GM23248 (cell line): ENCODE data around the gene SCGB1A1.

ENCODE experiments used
- EZH2 ChIP-seq: fragments of 200-600 bp; sonication (generic); IDR thresholded peaks from 2 replicates; pipeline ENCODE4 v1.6.1; 2018; ENCODE audit warnings: antibody characterized with exemption, mild to moderate bottlenecking; ENCODE audit not compliant: insufficient read depth, poor library complexity, severe bottlenecking
- EZH2phosphoT487 ChIP-seq: fragments of 200-600 bp; sonication (generic); IDR thresholded peaks from 2 replicates; pipeline ENCODE4 v1.6.1; 2018; ENCODE audit warnings: antibody characterized with exemption, moderate library complexity, mild to moderate bottlenecking, low read depth; ENCODE audit not compliant: insufficient read depth

- TF ChIP-seq EZH2 (no peak), EZH2phosphoT487 (no peak)
Observed at GRCh38 chr11:62413060-62413696, 5.7 kb upstream of the SCGB1A1 start.
